HG02981 (cell line): ENCODE data around the gene SDC3.

Source experiments
- ATAC-seq: cut with Tn5 transposase; IDR thresholded peaks from one replicate; pipeline ENCODE4 v1.9.1; 2021; ENCODE audit warnings: mild to moderate bottlenecking, moderate library complexity; ENCODE audit not compliant: unreplicated experiment

SDC3 gene

GRCh38 chr1:30855686-30856259, 52.8 kb downstream of the SDC3 start:
- no peak for ATAC-seq

GRCh38 chr1:30853350-30853749, 55.2 kb downstream of the SDC3 start:
- no peak for ATAC-seq

- ATAC-seq: no peak
These were observed 56.5 kb downstream of the SDC3 start for GRCh38 chr1:30852026-30852425.

GRCh38 chr1:30851286-30851685, 57.3 kb downstream of the SDC3 start:
- ATAC-seq: no peak

- ATAC-seq: no peak
These were observed 58.0 kb downstream of the SDC3 start for GRCh38 chr1:30850607-30851006.

GRCh38 chr1:30848130-30848529, 60.4 kb downstream of the SDC3 start:
- ATAC-seq: no peak

- ATAC-seq: no peak
These were observed 61.1 kb downstream of the SDC3 start for GRCh38 chr1:30847358-30847972.

- no peak for ATAC-seq
These were observed 62.0 kb downstream of the SDC3 start for GRCh38 chr1:30846587-30846986.

GRCh38 chr1:30845904-30846290, 62.7 kb downstream of the SDC3 start:
- ATAC-seq: no peak

- ATAC-seq: no peak
These were observed 63.2 kb downstream of the SDC3 start for GRCh38 chr1:30845237-30845903.

- ATAC-seq: no peak
These were observed 63.9 kb downstream of the SDC3 start for GRCh38 chr1:30844631-30845030.

GRCh38 chr1:30842697-30843354, 65.7 kb downstream of the SDC3 start:
- ATAC-seq: no peak

- ATAC-seq: no peak
These were observed 67.5 kb downstream of the SDC3 start for GRCh38 chr1:30840904-30841598.

- ATAC-seq: no peak
These were observed 68.7 kb downstream of the SDC3 start for GRCh38 chr1:30839827-30840359.

GRCh38 chr1:30838996-30839395, 69.6 kb downstream of the SDC3 start:
- ATAC-seq: no peak

- no peak for ATAC-seq
These were observed 70.9 kb downstream of the SDC3 start for GRCh38 chr1:30837653-30838052.

GRCh38 chr1:30834253-30834652, 74.3 kb downstream of the SDC3 start:
- ATAC-seq: no peak

- ATAC-seq: no peak
These were observed 78.0 kb downstream of the SDC3 start for GRCh38 chr1:30830537-30830936.

- ATAC-seq: no peak
These were observed 78.7 kb downstream of the SDC3 start for GRCh38 chr1:30829889-30830288.

- ATAC-seq: no peak
These were observed 83.7 kb downstream of the SDC3 start for GRCh38 chr1:30824736-30825429.
